Measurements from ENCODE around the gene ADAMTS17. TPM values are rescaled to one million over a fixed set of nuclear protein-coding genes. Genes with fewer than 3 reads are reported as not detected.

Gene ADAMTS17
- total RNA-seq, 1 experiment from 2014 or later = 0.15 TPM

- ChIA-PET POLR2A (ENCODE audit: low non-redundant PET) (no interaction called here), CTCF (no interaction called here)
- Histone ChIP-seq H3K4me1 (ENCODE audit: insufficient read depth, low read length, poor library complexity, severe bottlenecking) (no peaks in the 10 kb centered on the region), H3K27ac (ENCODE audit: low read depth, low read length, poor library complexity, severe bottlenecking) (no peak overlapping the region), H3K36me3 (ENCODE audit: insufficient read depth, low read length, poor library complexity, severe bottlenecking) (no peaks in the 10 kb centered on the region), H3K9me3 (ENCODE audit: low read depth, low read length, poor library complexity, severe bottlenecking) (peaks cover 4% of the 10 kb centered on the region), H3K27me3 (replicated peaks; ENCODE audit: insufficient read depth, low read depth, low read length, poor library complexity) (no peaks in the 10 kb centered on the region), H3K4me3 (ENCODE audit: low read depth, low read length, poor library complexity, severe bottlenecking) (no peak overlapping the region)
- TF ChIP-seq EZH2 (IDR thresholded peaks at IDR 0.05; ENCODE audit: borderline replicate concordance, low read depth, low read length, poor library complexity, severe bottlenecking) (no peak), CTCF (conservative IDR thresholded peaks at IDR 0.05; ENCODE audit: low read depth, low read length) (no peak)
- BruUV-seq (replicated peaks) = no TSS peak
- intact Hi-C loops (cut with micrococcal nuclease; ENCODE audit: unreplicated experiment) = no loop called here
- no peak for DNase-seq (ENCODE audit: low spot score)
These were observed 208.8 kb downstream of the ADAMTS17 start for GRCh38 chr15:100133001-100133400.

GRCh38 chr15:100132309-100132708 lies 209.5 kb downstream of the ADAMTS17 start:
- TF ChIP-seq EZH2 (IDR thresholded peaks at IDR 0.05; ENCODE audit: borderline replicate concordance, low read depth, low read length, poor library complexity, severe bottlenecking) (no peak), CTCF (conservative IDR thresholded peaks at IDR 0.05; ENCODE audit: low read depth, low read length) (no peak)
- Histone ChIP-seq H3K4me3 (ENCODE audit: low read depth, low read length, poor library complexity, severe bottlenecking) (no peak overlapping the region), H3K9me3 (ENCODE audit: low read depth, low read length, poor library complexity, severe bottlenecking) (peaks cover 4% of the 10 kb centered on the region), H3K27me3 (replicated peaks; ENCODE audit: insufficient read depth, low read depth, low read length, poor library complexity) (no peaks in the 10 kb centered on the region), H3K36me3 (ENCODE audit: insufficient read depth, low read length, poor library complexity, severe bottlenecking) (no peaks in the 10 kb centered on the region), H3K4me1 (ENCODE audit: insufficient read depth, low read length, poor library complexity, severe bottlenecking) (no peaks in the 10 kb centered on the region), H3K27ac (ENCODE audit: low read depth, low read length, poor library complexity, severe bottlenecking) (no peak overlapping the region)
- no TSS peak for BruUV-seq (replicated peaks)
- DNase-seq (ENCODE audit: low spot score) = no peak
- POLR2A ChIA-PET (ENCODE audit: low non-redundant PET) = no interaction called here
- CTCF ChIA-PET = no interaction called here
- intact Hi-C loops (cut with micrococcal nuclease; ENCODE audit: unreplicated experiment) = no loop called here

- H3K27ac ChIP-seq (ENCODE audit: low read depth, low read length, poor library complexity, severe bottlenecking) = no peak overlapping the region
- ChIA-PET POLR2A (ENCODE audit: low non-redundant PET) (no interaction called here), CTCF (no interaction called here)
- TF ChIP-seq CTCF (conservative IDR thresholded peaks at IDR 0.05; ENCODE audit: low read depth, low read length) = no peak
- no TSS peak for BruUV-seq (replicated peaks)
- H3K4me3 ChIP-seq (ENCODE audit: low read depth, low read length, poor library complexity, severe bottlenecking) = no peak overlapping the region
- peaks cover 4% of the 10 kb centered on the region for H3K9me3 ChIP-seq (ENCODE audit: low read depth, low read length, poor library complexity, severe bottlenecking)
- intact Hi-C loops (cut with micrococcal nuclease; ENCODE audit: unreplicated experiment) = no loop called here
- H3K4me1 ChIP-seq (ENCODE audit: insufficient read depth, low read length, poor library complexity, severe bottlenecking) = no peaks in the 10 kb centered on the region
- DNase-seq (ENCODE audit: low spot score) = no peak
- no peaks in the 10 kb centered on the region for H3K27me3 ChIP-seq (replicated peaks; ENCODE audit: insufficient read depth, low read depth, low read length, poor library complexity)
- H3K36me3 ChIP-seq (ENCODE audit: insufficient read depth, low read length, poor library complexity, severe bottlenecking) = no peaks in the 10 kb centered on the region
These were observed 210.2 kb downstream of the ADAMTS17 start for GRCh38 chr15:100131321-100132224.
